HG02938 (cell line): ENCODE results near the gene PSG2.
"Not testable (repeated sequence)": the region's sequence is repeated elsewhere in the genome, so short reads cannot be mapped to it uniquely, and the experiment has no call there.

Experiments
- ATAC-seq: cut with Tn5 transposase; IDR thresholded peaks from one replicate; pipeline ENCODE4 v1.9.1; 2021; ENCODE audit warnings: mild to moderate bottlenecking, moderate library complexity; ENCODE audit not compliant: unreplicated experiment

Gene PSG2

GRCh38 chr19:43082601-43083000 lies at the start of gene PSG2:
PSG2 (minus strand) TSS chr19:43082701; CDS start chr19:43082569, 132 bp downstream.
- ATAC-seq: not testable (repeated sequence)

- not testable (repeated sequence) for ATAC-seq
Observed at GRCh38 chr19:43131281-43131842, 48.9 kb upstream of the PSG2 start.

GRCh38 chr19:43129197-43129596 lies 46.7 kb upstream of the PSG2 start:
- ATAC-seq: not testable (repeated sequence)

- ATAC-seq: not testable (repeated sequence)
Observed at GRCh38 chr19:43127336-43127735, 44.8 kb upstream of the PSG2 start.

- ATAC-seq: no peak
Observed at GRCh38 chr19:43126720-43127119, 44.2 kb upstream of the PSG2 start.

- no peak for ATAC-seq
Observed at GRCh38 chr19:43124360-43124759, 41.9 kb upstream of the PSG2 start.

GRCh38 chr19:43120433-43121026 lies 38.0 kb upstream of the PSG2 start:
- not testable (repeated sequence) for ATAC-seq

GRCh38 chr19:43119526-43119925 lies 37.0 kb upstream of the PSG2 start:
- ATAC-seq: not testable (repeated sequence)

GRCh38 chr19:43116421-43116820 lies 33.9 kb upstream of the PSG2 start:
- ATAC-seq: not testable (repeated sequence)

GRCh38 chr19:43115548-43115947 lies 33.0 kb upstream of the PSG2 start:
- ATAC-seq: not testable (repeated sequence)

GRCh38 chr19:43115064-43115463 lies 32.6 kb upstream of the PSG2 start:
- not testable (repeated sequence) for ATAC-seq

GRCh38 chr19:43114626-43115025 lies 32.1 kb upstream of the PSG2 start:
- ATAC-seq: not testable (repeated sequence)

GRCh38 chr19:43107401-43107800 lies 24.9 kb upstream of the PSG2 start:
- ATAC-seq: not testable (repeated sequence)

- no peak for ATAC-seq
Observed at GRCh38 chr19:43105496-43105895, 23.0 kb upstream of the PSG2 start.

- ATAC-seq: not testable (repeated sequence)
Observed at GRCh38 chr19:43104215-43104850, 21.8 kb upstream of the PSG2 start.

- ATAC-seq: no peak
Observed at GRCh38 chr19:43101950-43102349, 19.4 kb upstream of the PSG2 start.

- ATAC-seq: not testable (repeated sequence)
Observed at GRCh38 chr19:43098416-43098815, 15.9 kb upstream of the PSG2 start.

GRCh38 chr19:43087702-43088340 lies 5.3 kb upstream of the PSG2 start:
- ATAC-seq: not testable (repeated sequence)

- ATAC-seq: not testable (repeated sequence)
Observed at GRCh38 chr19:43085796-43086530, 3.5 kb upstream of the PSG2 start.

- ATAC-seq: not testable (repeated sequence)
Observed at GRCh38 chr19:43084196-43084832, 1.8 kb upstream of the PSG2 start.
